ENCODE results near the gene IL12A.
A peak's percentile ranks its signal among the peaks of the same experiment; 100 is the strongest.

IL12A gene

GRCh38 chr3:160027541-160028195, 39.0 kb downstream of the IL12A start:
- peak; percentile 92 for DNase-seq (ENCODE audit: low spot score)

- DNase-seq (ENCODE audit: low spot score) = no peak
Observed at GRCh38 chr3:160035757-160036156, 47.1 kb downstream of the IL12A start.

GRCh38 chr3:160038862-160039562, 50.4 kb downstream of the IL12A start:
- DNase-seq (ENCODE audit: low spot score) = no peak

DNA sequence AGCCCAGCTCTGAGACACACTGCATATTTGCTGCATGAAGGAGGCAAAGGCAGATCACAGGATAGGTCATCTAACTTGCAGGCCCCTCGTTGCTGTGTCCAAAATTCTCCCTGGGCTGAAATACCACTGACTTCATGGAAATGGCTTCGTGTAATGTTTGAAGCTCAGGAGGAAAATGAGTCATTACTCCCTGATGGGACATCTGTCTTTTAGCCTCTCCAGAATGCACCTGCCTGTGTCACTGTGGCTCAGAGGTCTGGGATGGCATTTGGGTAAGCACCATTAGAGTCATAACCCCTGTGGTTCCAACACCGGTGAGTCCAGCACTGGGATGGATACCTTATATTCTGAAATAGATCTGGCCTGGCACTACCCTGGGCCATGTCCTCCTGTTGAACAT, 51.5 kb downstream of the IL12A start:
- DNase-seq (ENCODE audit: low spot score) = no peak

GRCh38 chr3:160041465-160041864, 52.8 kb downstream of the IL12A start:
- DNase-seq (ENCODE audit: low spot score) = no peak

- no peak for DNase-seq (ENCODE audit: low spot score)
Observed at GRCh38 chr3:160044121-160044520, 55.5 kb downstream of the IL12A start.

All from activated CD4-positive, alpha-beta T cell treated with anti-CD3 and anti-CD28 coated beads, Interleukin-2, Interleukin-4, amounts not matched to agents 100 ng/mL and 50 ng/mL, durations not matched to agents 16 hours and 8 hours (primary cell).